Gastroesophageal sphincter (tissue), 3 donors: ENCODE measurements around the gene RABGEF1.

ENCODE experiments used
- CTCF ChIP-seq, 4 experiments: fragments of 200-600 bp in 2 of 4; fragments of 450-650 bp in 2 of 4; sonication (generic) in 1 of 4; IDR thresholded peaks; one replicate each; pipeline ENCODE4 v1.5.1; 2017 to 2019; ENCODE audit warnings: antibody characterized with exemption in 4 of 4, mild to moderate bottlenecking in 2 of 4, moderate library complexity in 2 of 4
- POLR2A ChIP-seq, 2 donors: fragments of 450-650 bp; IDR thresholded peaks; one replicate each; pipeline ENCODE4 v1.6.1; 2017; ENCODE audit warnings: antibody characterized with exemption in 2 of 2, mild to moderate bottlenecking in 2 of 2, moderate library complexity in 1 of 2

- TF ChIP-seq CTCF (IDR thresholded peaks at IDR 0.05): no peak
- no peak for TF ChIP-seq POLR2A (IDR thresholded peaks at IDR 0.05)
Measured at GRCh38 chr7:66769833-66770512, 29.4 kb downstream of the RABGEF1 start.
